Stimulated activated naive CD8-positive, alpha-beta T cell treated with anti-CD3 and anti-CD28 coated beads, Interleukin-15, Interleukin-2, amounts not matched to agents 100 U/mL and 50 U/mL, for 24 hours (primary cell): Measurements from ENCODE around the gene COG7.
"Not testable (repeated sequence)": the region's sequence is repeated elsewhere in the genome, so short reads cannot be mapped to it uniquely, and the experiment has no call there.

Experiments
- ATAC-seq: fragments of 150-1000 bp; cut with Tn5 transposase; one replicate; pipeline ENCODE4 v1.10.0; 2021
- DNase-seq: peaks from one replicate; pipeline ENCODE4 v3.0.0; 2021

The COG7 gene

DNA sequence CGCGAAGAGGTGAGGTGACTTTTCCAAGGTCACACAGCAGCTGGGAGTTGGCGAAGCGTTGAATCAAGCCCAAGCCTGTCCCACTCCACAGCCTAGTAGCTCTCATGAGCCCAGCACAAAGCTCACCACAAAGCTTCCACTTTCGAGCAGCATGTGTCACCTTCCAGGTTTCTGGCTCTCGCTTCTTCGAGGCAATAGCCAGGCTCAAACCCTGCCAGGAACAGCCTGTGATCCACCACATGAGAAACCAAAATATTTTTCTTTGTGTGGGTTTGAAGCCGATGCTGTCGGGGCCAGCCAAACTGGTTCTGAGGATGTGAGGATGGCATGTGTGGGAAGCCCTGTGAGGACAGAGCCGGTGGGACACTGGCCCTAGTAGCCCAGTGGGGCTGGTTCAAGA, 68.1 kb downstream of the COG7 start:
- ATAC-seq (no peak), DNase-seq (no peak)

DNA sequence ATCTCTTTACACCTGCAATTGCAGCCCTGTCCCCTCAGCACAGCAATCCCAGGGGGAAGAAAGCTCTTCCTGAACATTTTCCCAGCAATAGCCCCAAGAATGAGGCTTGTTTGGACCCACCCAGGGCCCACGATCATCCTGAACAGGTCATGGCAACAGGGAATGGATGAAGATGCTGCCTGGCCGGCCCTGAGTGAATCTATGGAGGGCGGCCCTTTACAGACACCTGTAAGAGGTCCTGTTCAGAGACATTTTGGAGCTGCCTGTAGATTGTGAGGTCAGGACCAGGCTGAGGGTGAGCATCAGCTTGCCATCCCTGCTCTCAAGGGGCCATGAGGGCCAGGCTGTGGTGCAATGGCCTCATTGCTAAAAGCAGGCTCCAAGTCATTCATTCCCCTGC, 69.1 kb downstream of the COG7 start:
- ATAC-seq, result no peak
- no peak for DNase-seq

DNA sequence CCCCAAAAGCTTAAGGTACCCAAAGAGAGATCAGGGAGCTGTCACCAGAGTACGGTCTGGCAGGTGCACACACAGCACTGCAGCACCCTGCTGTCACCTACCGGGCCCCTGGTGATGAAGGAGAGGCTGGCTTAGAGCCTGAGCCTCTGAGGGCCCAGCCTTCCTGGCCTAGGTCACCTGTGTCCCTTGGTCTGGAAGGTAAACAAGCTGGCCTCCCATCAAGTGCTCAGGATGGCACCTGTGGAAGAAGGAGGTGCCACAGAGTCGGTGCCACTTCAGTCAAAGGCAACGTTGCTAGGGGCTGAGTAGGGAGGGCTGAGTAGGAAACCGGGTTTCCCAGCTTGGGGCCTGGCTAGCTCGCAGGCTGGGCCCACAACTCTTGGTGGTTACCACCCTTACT, 70.7 kb downstream of the COG7 start:
- ATAC-seq (no peak), DNase-seq (no peak)

DNA sequence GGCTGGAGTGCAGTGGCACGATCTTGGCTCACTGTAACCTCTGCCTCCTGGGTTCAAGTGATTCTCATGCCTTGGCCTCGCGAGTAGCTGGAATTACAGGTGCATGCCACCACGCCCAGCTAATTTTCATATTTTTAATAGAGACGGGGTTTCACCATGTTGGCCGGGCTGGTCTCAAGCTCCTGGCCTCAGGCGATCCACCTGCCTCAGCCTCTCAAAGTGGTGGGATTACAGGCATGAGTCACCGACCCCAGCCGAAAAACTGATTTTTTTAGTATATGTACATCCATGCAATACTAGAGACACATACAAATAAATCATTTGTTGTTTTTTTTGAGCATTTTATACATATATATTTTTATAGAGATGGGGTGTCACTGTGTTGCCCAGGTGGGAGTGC, 71.3 kb downstream of the COG7 start:
- DNase-seq, ATAC-seq: not testable (repeated sequence)

DNA sequence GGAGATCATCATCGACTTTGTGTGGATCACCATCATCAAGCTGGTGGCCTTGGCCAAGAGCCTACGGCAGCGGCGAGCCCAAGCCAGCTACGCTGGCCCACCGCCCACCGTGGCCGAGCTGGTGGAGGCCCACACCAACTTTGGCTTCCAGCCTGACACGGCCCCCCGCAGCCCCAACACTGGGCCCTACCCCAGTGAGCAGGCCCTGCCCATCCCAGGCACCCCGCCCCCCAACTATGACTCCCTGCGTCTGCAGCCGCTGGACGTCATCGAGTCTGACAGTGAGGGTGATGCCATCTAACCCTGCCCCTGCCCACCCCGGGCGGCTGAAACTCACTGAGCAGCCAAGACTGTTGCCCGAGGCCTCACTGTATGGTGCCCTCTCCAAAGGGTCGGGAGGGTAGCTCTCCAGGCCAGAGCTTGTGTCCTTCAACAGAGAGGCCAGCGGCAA, 72.5 kb downstream of the COG7 start:
- ATAC-seq, result no peak
- DNase-seq, result no peak

- no peak for DNase-seq
- ATAC-seq, result no peak
Observed at GRCh38 chr16:23379707-23380106, 73.3 kb downstream of the COG7 start.

GRCh38 chr16:23378921-23379320, 74.1 kb downstream of the COG7 start:
- no peak for ATAC-seq
- DNase-seq, result no peak

GRCh38 chr16:23378256-23378655, 74.7 kb downstream of the COG7 start:
- no peak for ATAC-seq
- DNase-seq, result no peak

DNA sequence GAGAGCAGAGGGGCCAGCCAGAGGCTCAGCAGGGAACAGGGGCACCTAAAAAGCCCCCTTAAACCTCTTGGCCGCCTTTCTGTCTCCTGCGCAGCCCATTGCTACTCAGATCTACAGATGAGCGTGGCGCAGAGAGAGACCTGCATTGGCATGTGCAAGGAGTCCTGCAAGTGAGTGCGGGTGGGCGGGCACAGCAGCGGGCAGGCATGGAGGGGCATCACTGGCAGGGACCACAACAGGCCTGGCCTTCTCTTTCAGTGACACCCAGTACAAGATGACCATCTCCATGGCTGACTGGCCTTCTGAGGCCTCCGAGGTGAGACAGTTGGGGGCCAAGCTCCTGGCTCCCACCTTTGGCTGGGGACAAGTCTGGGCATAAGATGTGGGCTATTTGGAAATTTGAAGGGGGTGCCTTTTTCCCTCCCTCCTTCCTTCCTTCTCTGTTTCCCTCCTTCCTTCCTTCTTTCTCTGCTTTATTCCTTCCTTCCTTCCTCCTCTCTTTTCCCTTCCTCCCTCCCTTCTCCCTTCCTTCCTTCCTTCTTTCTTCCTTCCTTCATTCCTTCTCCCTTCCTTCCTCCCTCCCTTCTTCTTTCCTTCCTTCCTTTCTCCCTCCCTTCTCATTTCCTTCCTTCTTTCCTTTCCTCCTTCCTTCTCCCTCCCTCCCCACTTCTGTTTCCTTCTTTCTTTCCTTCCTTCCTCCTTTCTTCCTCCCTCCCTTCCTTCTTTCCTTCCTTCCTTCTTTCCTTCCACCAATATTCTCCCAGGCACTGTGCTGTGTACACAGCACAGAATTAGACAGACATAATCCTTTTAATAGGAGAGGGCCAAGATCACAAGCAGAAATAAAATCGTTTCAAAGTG, 75.7 kb downstream of the COG7 start:
- DNase-seq (no peak), ATAC-seq (no peak)

GRCh38 chr16:23375643-23376042, 77.3 kb downstream of the COG7 start:
- DNase-seq (no peak), ATAC-seq (no peak)

GRCh38 chr16:23374721-23375510, 78.1 kb downstream of the COG7 start:
- DNase-seq, result no peak

GRCh38 chr16:23373436-23374219, 79.4 kb downstream of the COG7 start:
- DNase-seq (no peak), ATAC-seq (no peak)

More at GRCh38 chr16:23374721-23375510, 78.1 kb downstream of the COG7 start:
- no peak for ATAC-seq

DNA sequence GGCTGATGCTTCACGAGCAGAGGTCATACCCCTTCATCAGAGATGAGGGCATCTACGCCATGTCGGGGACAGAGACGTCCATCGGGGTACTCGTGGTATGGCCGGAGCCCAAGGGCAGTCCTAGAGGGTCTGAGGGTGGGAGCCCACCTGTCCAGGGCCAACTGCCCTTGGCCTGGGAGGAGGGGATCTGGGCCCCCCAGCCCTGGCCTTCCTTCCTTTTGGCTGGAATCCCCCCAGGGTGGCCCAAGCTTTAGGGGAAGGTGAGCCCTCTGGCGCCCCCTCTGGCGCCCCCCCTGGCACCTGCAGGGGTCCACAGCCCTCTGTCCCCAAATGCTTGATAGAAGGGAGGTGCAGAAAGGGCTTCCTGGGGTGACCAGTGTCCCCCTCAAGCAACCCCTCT, 81.6 kb downstream of the COG7 start:
- no peak for ATAC-seq

DNA sequence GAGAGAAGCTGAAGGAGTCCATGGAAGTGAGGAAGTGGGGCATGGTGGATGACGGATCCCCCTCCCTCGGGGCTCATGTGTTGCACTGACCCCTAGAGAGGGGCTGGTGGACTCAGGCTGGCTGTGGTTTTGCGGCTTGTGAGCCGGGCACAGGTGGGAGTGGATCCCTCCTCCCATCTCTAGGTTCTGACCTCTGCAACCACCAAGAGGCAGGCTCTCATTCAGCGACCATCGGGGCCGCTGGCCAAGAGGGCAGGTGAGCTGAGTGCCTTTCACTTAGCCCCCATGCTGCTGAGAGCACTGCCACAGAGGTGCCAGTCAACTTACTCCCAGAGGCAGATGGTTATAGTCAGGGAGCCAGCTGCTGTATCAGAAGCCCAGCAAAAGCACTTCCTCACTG, 83.6 kb downstream of the COG7 start:
- ATAC-seq, result no peak

More for the DNA sequence above, 81.6 kb downstream of the COG7 start:
- no peak for DNase-seq

GRCh38 chr16:23368469-23368868, 84.5 kb downstream of the COG7 start:
- ATAC-seq (no peak), DNase-seq (no peak)

More for the DNA sequence above, 83.6 kb downstream of the COG7 start:
- no peak for DNase-seq

DNA sequence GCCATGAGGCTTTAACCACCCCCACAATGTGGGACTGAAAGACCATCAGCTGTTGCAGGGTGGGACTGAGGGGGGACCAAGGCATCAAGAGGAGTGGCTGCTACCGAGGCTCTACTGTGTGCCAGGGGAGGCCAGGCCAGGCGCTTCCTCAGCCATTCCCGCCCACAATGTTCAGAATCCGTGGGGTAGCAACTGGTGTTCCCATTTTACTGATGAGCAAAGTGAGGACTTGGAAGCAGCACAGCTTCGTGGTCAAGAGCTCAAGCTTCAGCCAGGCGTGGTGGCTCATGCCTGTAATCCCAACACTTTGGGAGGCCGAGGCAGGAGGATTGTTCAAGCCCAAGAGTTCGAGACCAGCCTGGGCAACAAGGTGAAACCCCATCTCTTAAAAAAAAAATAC, 85.0 kb downstream of the COG7 start:
- no peak for ATAC-seq
- DNase-seq, result no peak

GRCh38 chr16:23367564-23367963, 85.4 kb downstream of the COG7 start:
- ATAC-seq, result no peak
- DNase-seq, result no peak

GRCh38 chr16:23366341-23366740, 86.6 kb downstream of the COG7 start:
- not testable (repeated sequence) for ATAC-seq, DNase-seq

- DNase-seq, result no peak
- ATAC-seq, result peak; percentile 14
Observed at GRCh38 chr16:23365602-23366240, 87.3 kb downstream of the COG7 start.

DNA sequence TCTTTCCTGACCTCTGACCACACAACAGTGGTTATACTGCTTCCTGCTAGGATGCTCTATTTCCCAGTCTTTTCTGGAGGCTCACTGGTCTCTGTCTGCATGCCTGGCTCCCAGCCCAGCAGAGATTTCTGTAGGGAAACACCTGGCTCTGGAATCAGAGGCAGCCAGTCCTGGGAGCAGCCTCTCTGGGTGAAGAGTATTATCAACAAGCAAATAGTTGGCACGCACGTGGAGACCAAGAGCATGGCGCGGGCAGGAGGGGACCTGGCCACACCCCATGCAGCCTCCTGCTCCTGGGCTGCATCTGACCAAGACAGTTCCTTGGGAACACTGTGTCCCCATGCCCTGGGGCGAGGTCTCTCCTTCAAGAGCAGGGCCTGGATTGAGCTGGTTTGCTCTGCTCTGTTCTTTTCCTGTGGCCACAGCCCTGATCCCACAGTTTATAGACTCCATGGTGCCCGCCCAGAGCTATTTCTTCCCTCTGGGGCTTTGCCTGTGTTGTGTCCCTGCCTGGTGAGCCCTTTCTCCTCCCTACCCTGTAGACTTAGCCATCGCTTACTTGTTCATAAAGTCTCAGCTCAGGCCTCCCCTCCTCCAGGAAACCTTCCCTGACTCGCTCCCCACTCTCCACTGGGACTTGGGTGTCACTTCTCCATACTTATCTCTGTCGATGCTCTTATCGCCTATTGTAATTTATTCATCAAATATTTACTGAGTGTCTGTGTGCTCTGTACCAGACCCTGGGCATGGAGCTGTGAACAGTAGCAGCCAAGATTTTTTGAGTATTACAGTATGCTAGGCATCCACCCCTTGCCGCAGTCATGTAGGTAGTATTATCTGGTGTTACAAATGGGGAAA, 90.3 kb downstream of the COG7 start:
- no peak for ATAC-seq
- no peak for DNase-seq
